Adrenal gland (tissue), 5 donors: Measurements from ENCODE around the gene CUX1.

Experiments used
- POLR2A ChIP-seq, 2 donors: fragments of 450-650 bp; IDR thresholded peaks; one replicate each; pipeline ENCODE4 v1.6.1; 2017; ENCODE audit warnings: antibody characterized with exemption in 2 of 2, mild to moderate bottlenecking in 2 of 2, moderate library complexity in 1 of 2
- TF ChIP-seq, protein P1 (sequence below), 6 experiments: fragments of 450-650 bp in 4 of 6; fragments of 200-600 bp in 2 of 6; sonication (generic) in 1 of 6; IDR thresholded peaks; 1 replicate in 5 of 6; 2 replicates in 1 of 6; pipeline versions ENCODE4 v1.5.1 to v1.8.0; 2016 to 2021; ENCODE audit warnings: antibody characterized with exemption in 6 of 6, mild to moderate bottlenecking in 2 of 6, moderate library complexity in 1 of 6
- donor health status: DM: no; HTN: no; CAD: no.

DNA sequence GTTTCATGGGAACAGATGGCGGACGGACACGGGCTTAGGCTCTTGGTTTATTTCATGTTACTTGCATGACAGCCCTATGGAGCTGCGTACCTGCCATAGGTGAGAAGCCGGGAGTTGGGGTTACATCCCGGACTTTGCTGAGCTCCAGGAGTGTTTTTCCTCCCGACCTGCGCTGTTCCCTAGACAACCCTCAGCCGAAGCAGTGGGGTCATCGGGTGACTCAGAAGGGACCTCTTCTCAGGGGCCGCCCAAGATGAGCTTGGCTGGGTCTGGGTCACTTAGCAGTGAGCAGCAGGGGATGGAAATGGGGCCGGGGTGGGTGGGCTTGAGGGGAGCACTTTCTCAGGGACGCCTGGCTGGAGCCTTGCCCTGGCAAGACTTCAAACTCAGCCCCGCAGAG is 11.9 kb downstream of the CUX1 start:
- TF ChIP-seq, protein P1, sequence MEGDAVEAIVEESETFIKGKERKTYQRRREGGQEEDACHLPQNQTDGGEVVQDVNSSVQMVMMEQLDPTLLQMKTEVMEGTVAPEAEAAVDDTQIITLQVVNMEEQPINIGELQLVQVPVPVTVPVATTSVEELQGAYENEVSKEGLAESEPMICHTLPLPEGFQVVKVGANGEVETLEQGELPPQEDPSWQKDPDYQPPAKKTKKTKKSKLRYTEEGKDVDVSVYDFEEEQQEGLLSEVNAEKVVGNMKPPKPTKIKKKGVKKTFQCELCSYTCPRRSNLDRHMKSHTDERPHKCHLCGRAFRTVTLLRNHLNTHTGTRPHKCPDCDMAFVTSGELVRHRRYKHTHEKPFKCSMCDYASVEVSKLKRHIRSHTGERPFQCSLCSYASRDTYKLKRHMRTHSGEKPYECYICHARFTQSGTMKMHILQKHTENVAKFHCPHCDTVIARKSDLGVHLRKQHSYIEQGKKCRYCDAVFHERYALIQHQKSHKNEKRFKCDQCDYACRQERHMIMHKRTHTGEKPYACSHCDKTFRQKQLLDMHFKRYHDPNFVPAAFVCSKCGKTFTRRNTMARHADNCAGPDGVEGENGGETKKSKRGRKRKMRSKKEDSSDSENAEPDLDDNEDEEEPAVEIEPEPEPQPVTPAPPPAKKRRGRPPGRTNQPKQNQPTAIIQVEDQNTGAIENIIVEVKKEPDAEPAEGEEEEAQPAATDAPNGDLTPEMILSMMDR (IDR thresholded peaks at IDR 0.05), result no peak
- no peak for TF ChIP-seq POLR2A (IDR thresholded peaks at IDR 0.05)
